Measurements from ENCODE around the gene ZC2HC1B.

DNA sequence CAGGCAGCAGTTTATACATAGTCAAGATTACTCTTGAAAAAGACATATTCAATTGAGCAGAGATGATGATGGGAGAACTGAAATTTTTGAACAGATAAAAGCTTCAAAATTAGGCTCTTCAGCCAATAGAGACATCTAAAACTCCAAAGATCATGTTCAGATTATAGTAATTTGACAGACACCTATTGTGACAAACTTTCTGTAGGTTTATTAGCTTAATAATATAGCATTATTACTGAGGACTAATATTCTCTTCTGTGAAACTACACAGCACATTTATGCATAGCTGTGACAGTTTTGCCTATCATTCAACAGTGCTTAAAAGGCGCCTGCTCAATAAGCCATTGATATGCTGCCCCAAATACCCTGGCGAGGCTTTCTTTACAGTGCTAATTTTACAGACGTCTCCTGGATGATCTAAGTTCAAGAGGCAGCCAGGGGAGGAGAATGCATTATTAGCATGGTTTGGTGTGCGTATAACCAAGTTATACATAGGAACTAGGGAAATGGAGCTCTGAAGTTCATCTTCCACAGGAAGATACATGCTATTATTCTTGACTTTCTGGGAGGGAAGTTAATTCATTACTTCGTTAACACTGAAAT lies 122.3 kb downstream of the ZC2HC1B start:
- TF ChIP-seq EP300 (IDR thresholded peaks at IDR 0.05) (no peak), POLR2A (IDR thresholded peaks at IDR 0.05) (no peak)
- TF ChIP-seq, protein P1, sequence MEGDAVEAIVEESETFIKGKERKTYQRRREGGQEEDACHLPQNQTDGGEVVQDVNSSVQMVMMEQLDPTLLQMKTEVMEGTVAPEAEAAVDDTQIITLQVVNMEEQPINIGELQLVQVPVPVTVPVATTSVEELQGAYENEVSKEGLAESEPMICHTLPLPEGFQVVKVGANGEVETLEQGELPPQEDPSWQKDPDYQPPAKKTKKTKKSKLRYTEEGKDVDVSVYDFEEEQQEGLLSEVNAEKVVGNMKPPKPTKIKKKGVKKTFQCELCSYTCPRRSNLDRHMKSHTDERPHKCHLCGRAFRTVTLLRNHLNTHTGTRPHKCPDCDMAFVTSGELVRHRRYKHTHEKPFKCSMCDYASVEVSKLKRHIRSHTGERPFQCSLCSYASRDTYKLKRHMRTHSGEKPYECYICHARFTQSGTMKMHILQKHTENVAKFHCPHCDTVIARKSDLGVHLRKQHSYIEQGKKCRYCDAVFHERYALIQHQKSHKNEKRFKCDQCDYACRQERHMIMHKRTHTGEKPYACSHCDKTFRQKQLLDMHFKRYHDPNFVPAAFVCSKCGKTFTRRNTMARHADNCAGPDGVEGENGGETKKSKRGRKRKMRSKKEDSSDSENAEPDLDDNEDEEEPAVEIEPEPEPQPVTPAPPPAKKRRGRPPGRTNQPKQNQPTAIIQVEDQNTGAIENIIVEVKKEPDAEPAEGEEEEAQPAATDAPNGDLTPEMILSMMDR (IDR thresholded peaks at IDR 0.05) = no peak
